ENCODE results near the gene A2M.

Gene A2M

GRCh38 chr12:9041321-9041720, 74.4 kb downstream of the A2M start:
- Histone ChIP-seq H3K36me3 (ENCODE audit: control insufficient read depth in 2 of 2, insufficient read depth in 1 of 2, low read length in 2 of 2) (no peaks in the 10 kb centered on the region), H3K4me3 (ENCODE audit: low read depth, low read length) (no peak overlapping the region), H3K4me1 (ENCODE audit: control insufficient read depth, insufficient read depth, low read length) (no peaks in the 10 kb centered on the region), H3K9me3 (ENCODE audit: control insufficient read depth, insufficient read depth, low read depth, low read length) (no peaks in the 10 kb centered on the region), H3K27ac (ENCODE audit: extremely low read depth, low read depth, low read length) (no peak overlapping the region)
- ChIA-PET POLR2A (no interaction called here), CTCF (interaction anchor here (0.6 to 1.2 kb wide), 5 partner anchors 33 to 908 kb away, joined by 3 to 7 read pairs (median 3); partner anchors contain the start of gene KLRG1)
- TF ChIP-seq ZSCAN18 (tag by site-specific recombination; IDR thresholded peaks at IDR 0.05) (no peak), ZBTB17 (tag by site-specific recombination; IDR thresholded peaks at IDR 0.05) (no peak), ZNF23 (tag by site-specific recombination; IDR thresholded peaks at IDR 0.05; ENCODE audit: borderline replicate concordance) (no peak), ZNF792 (tag by site-specific recombination; IDR thresholded peaks at IDR 0.05) (no peak), ZNF571 (tag by site-specific recombination; IDR thresholded peaks at IDR 0.05) (no peak), ZNF580 (tag by site-specific recombination; IDR thresholded peaks at IDR 0.05) (no peak), ZNF473 (tag by site-specific recombination; IDR thresholded peaks at IDR 0.05) (no peak), ZNF660 (tag by site-specific recombination; IDR thresholded peaks at IDR 0.05) (no peak), ZNF433 (tag by site-specific recombination; IDR thresholded peaks at IDR 0.05; ENCODE audit: low read depth) (no peak)

- no peak overlapping the region for H3K27ac ChIP-seq (ENCODE audit: extremely low read depth, low read depth, low read length)
- no peaks in the 10 kb centered on the region for H3K36me3 ChIP-seq (ENCODE audit: control insufficient read depth in 2 of 2, insufficient read depth in 1 of 2, low read length in 2 of 2)
- H3K4me1 ChIP-seq (ENCODE audit: control insufficient read depth, insufficient read depth, low read length), result no peaks in the 10 kb centered on the region
- no peaks in the 10 kb centered on the region for H3K9me3 ChIP-seq (ENCODE audit: control insufficient read depth, insufficient read depth, low read depth, low read length)
- H3K4me3 ChIP-seq (ENCODE audit: low read depth, low read length), result no peak overlapping the region
- POLR2A ChIA-PET, result no interaction called here
- no peak for TF ChIP-seq ZNF530 (tag by site-specific recombination; IDR thresholded peaks at IDR 0.05; ENCODE audit: low read depth)
- no peak for TF ChIP-seq ZNF221 (tag by site-specific recombination; IDR thresholded peaks at IDR 0.05; ENCODE audit: borderline replicate concordance)
- no peak for TF ChIP-seq ZNF768 (tag by site-specific recombination; IDR thresholded peaks at IDR 0.05)
- no peak for TF ChIP-seq ZXDB (tag by site-specific recombination; IDR thresholded peaks at IDR 0.05)
- CTCF ChIA-PET, result interaction anchor here (0.6 to 1.2 kb wide), 4 partner anchors 15 to 907 kb away, joined by 3 to 7 read pairs (median 3); partner anchors contain the start of gene KLRG1
These were observed 75.1 kb downstream of the A2M start for GRCh38 chr12:9040484-9041186.

GRCh38 chr12:9039397-9039977, 76.2 kb downstream of the A2M start:
- Histone ChIP-seq H3K4me3 (ENCODE audit: low read depth, low read length) (no peak overlapping the region), H3K9me3 (ENCODE audit: control insufficient read depth, insufficient read depth, low read depth, low read length) (no peaks in the 10 kb centered on the region), H3K27ac (ENCODE audit: extremely low read depth, low read depth, low read length) (no peak overlapping the region), H3K36me3 (ENCODE audit: control insufficient read depth in 2 of 2, insufficient read depth in 1 of 2, low read length in 2 of 2) (no peaks in the 10 kb centered on the region), H3K4me1 (ENCODE audit: control insufficient read depth, insufficient read depth, low read length) (no peaks in the 10 kb centered on the region)
- POLR2A ChIA-PET, result interaction anchor here (0.6 kb wide), 1 partner anchor 357 kb away, joined by 6 read pairs; no protein-coding TSS in a partner anchor
- no peak for TF ChIP-seq ZNF585B (tag by site-specific recombination; IDR thresholded peaks at IDR 0.05)
- no peak for TF ChIP-seq ZNF664 (tag by site-specific recombination; IDR thresholded peaks at IDR 0.05)
- no peak for TF ChIP-seq ZNF473 (tag by site-specific recombination; IDR thresholded peaks at IDR 0.05)
- 0 out of 2 replicates have a peak, but pooled peaks have one; percentile 32 for TF ChIP-seq ZNF660 (tag by site-specific recombination; IDR thresholded peaks at IDR 0.05)
- no peak for TF ChIP-seq ZNF488 (tag by site-specific recombination; IDR thresholded peaks at IDR 0.05)
- TF ChIP-seq ZNF146 (tag by site-specific recombination; IDR thresholded peaks at IDR 0.05), result no peak
- TF ChIP-seq ZNF654 (tag by site-specific recombination; IDR thresholded peaks at IDR 0.05; ENCODE audit: low read depth), result peak; percentile 77
- peak; percentile 45 for TF ChIP-seq CTCF (tag by site-specific recombination; IDR thresholded peaks at IDR 0.05)
- CTCF ChIA-PET, result interaction anchor here (0.6 to 4.0 kb wide), 18 partner anchors 9 to 495 kb away, joined by 3 to 45 read pairs (median 4); partner anchors contain the start of gene M6PR

Measured in HEK293 (cell line).